Activated CD4-positive, CD25-positive, alpha-beta regulatory T cell (primary cell): ENCODE measurements around the gene TXK.

Experiments used
- DNase-seq, 4 experiments: peaks; one replicate each; lab custom pipeline; 2025; lab: John Stamatoyannopoulos, UW

The TXK gene

GRCh38 chr4:48021100-48021499, 113.0 kb downstream of the TXK start:
- no peak for DNase-seq

GRCh38 chr4:48018112-48018511, 115.9 kb downstream of the TXK start:
- no peak for DNase-seq

- DNase-seq = no peak
These were observed 116.9 kb downstream of the TXK start for GRCh38 chr4:48017108-48017571.
